IPS-18a (cell line): Measurements from ENCODE around the gene TAS2R43.
"Not testable (repeated sequence)": the region's sequence is repeated elsewhere in the genome, so short reads cannot be mapped to it uniquely, and the experiment has no call there.

Source experiments
- H3K27ac ChIP-seq: one replicate; pipeline ENCODE4 v1.5.1; 2013; ENCODE audit warnings: low read length
- H3K27me3 ChIP-seq: one replicate; pipeline ENCODE4 v1.6.1; 2013; ENCODE audit warnings: mild to moderate bottlenecking, low read length; ENCODE audit not compliant: control insufficient read depth, insufficient read depth
- H3K36me3 ChIP-seq: one replicate; pipeline ENCODE4 v1.6.1; 2013; ENCODE audit warnings: low read depth, low read length; ENCODE audit not compliant: control insufficient read depth
- H3K4me1 ChIP-seq: one replicate; pipeline ENCODE4 v1.6.1; 2013; ENCODE audit warnings: low read depth, low read length; ENCODE audit not compliant: control insufficient read depth
- H3K4me3 ChIP-seq: one replicate; pipeline ENCODE4 v1.5.1; 2013; ENCODE audit warnings: low read length
- H3K9ac ChIP-seq: one replicate; pipeline ENCODE4 v1.6.1; 2013; ENCODE audit warnings: mild to moderate bottlenecking, low read length, moderate library complexity
- H3K9me3 ChIP-seq: one replicate; pipeline ENCODE4 v1.6.1; 2013; ENCODE audit warnings: low read depth, low read length; ENCODE audit not compliant: control insufficient read depth

TAS2R43 gene

DNA sequence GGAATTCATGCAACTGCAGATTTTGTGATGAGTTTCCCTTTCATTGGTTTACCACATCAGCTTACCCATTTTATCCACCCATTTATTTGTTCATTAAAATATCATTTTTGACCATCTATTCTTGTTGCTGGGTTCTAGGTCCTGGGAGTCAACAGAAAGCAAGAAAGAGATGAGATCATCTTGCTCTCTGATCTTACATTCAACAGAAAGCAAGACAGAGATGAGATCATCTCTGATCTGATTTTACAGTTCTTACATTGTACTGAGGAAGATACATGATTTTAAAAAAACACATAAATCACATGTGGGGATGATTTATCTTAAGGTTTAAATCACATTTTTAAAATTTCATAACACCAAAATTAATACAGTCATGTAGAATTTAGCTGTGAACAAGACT, 32.3 kb downstream of the TAS2R43 start:
- H3K4me1 ChIP-seq, result no peaks in the 10 kb centered on the region
- H3K27ac ChIP-seq, result no peak overlapping the region
- no peaks in the 10 kb centered on the region for H3K27me3 ChIP-seq
- H3K36me3 ChIP-seq, result no peaks in the 10 kb centered on the region
- no peak overlapping the region for H3K4me3 ChIP-seq
- no peaks in the 10 kb centered on the region for H3K9me3 ChIP-seq
- no peak overlapping the region for H3K9ac ChIP-seq

DNA sequence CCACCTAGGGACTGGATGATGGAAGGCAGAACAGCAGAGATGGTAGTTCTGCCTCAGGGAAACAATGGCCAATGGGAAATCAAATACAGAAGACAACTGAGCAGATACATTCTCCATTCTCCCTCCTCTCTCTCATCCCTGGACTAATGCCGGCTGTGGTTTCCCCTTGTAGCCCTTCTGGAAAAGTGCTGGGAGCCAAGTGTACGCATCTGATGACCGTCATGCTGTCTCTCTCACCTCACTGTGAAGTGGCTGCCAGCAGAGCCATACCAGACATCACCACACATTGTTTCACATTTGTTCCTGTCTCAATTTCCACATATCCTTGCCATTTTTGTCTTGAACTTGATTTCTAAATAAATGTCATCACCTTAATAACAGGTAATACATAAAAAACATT, 33.1 kb downstream of the TAS2R43 start:
- no peaks in the 10 kb centered on the region for H3K27me3 ChIP-seq
- no peaks in the 10 kb centered on the region for H3K36me3 ChIP-seq
- no peaks in the 10 kb centered on the region for H3K4me1 ChIP-seq
- no peaks in the 10 kb centered on the region for H3K9me3 ChIP-seq
- no peak overlapping the region for H3K27ac ChIP-seq
- H3K9ac ChIP-seq, result no peak overlapping the region
- no peak overlapping the region for H3K4me3 ChIP-seq

DNA sequence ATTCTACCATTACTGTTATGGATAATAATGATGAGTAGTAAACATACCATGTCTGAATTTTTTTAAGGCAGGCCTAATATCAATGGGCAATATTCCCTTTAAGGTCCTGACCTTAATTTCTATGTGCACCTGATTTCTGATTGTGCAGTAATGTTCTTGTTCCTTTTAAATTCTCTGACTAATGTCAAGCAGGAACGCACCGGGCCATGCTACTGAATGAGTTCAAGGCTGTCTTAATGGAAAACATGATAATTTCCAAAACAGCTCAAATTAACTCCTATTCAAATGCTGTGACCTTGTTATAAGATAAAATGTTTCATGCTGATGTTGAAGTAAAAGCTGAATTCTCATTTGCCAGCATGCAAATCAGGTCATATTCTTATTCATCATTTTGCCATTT, 36.8 kb downstream of the TAS2R43 start:
- Histone ChIP-seq H3K9me3 (peaks cover 10% of the 10 kb centered on the region), H3K36me3 (no peaks in the 10 kb centered on the region), H3K9ac (no peak overlapping the region), H3K4me3 (no peak overlapping the region), H3K4me1 (no peaks in the 10 kb centered on the region), H3K27me3 (no peaks in the 10 kb centered on the region), H3K27ac (no peak overlapping the region)

DNA sequence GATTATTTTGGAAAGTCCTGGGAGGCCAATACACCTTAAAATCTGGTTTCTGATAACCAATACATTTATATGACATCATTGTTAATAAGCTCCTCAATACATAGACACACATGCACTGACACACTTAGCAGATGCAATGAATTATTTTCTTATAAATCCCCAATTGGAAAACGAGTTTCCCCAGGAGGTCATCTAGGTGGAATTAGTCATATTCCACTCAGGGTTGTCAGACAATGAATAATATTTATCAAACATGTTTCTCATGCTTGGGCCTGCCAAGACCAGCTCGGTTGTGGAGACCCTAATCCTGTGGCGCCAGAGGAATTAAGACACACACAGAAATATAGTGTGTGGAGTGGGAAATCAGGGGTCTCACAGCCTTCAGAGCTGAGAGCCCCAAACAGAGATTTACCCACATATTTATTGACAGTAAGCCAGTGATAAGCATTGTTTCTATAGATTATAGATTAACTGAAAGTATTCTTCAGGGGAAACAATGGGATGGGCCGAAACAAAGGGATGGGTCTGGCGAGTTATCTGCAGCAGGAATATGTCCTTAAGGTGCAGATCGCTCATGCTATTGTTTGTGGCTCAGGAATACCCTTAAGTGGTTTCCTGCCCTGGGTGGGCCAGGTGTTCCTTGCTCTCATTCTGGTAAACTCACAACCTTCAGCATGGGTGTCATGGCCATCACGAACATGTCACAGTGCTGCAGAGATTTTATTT, 42.1 kb downstream of the TAS2R43 start:
- peaks cover 10% of the 10 kb centered on the region for H3K9me3 ChIP-seq
- H3K4me3 ChIP-seq, H3K4me1 ChIP-seq, H3K27me3 ChIP-seq, H3K9ac ChIP-seq, H3K36me3 ChIP-seq, H3K27ac ChIP-seq: not testable (repeated sequence)

DNA sequence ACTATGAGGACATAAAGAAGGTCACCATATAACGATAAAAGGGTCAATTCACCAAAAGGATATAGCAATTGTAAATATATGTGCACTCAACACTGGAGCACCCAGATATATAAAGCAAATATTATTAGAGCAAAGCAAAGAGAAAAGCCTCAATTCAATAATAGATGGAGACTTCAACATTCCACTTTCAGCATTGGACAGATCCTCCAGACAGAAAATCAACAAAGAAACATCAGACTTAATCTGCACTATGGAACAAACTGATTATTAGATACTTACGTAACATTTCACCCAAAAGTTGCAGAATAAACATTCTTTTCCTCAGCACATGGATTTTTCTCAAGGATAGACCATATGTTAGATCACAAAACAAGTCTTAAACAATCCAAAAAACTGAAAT, 50.7 kb downstream of the TAS2R43 start:
- not testable (repeated sequence) for H3K4me3 ChIP-seq, H3K36me3 ChIP-seq, H3K27ac ChIP-seq, H3K9ac ChIP-seq, H3K4me1 ChIP-seq, H3K9me3 ChIP-seq, H3K27me3 ChIP-seq
